OCI-LY3 (cell line): ENCODE data around the gene NLGN1.

ENCODE experiments used
- H2AFZ ChIP-seq: fragments of 200-600, 300-600 bp; shearing (Covaris generic); 2 replicates; pipeline ENCODE4 v1.6.0; 2014; ENCODE audit warnings: antibody characterized with exemption, low read depth, low read length
- H3K27ac ChIP-seq: fragments of 200-600, 300-600 bp; sonication (generic); 2 replicates; pipeline ENCODE4 v1.5.1; 2014; ENCODE audit warnings: mild to moderate bottlenecking, low read length, moderate library complexity, mixed read lengths
- H3K27me3 ChIP-seq: fragments of 200-600, 300-600 bp; sonication (generic); 2 replicates; pipeline ENCODE4 v1.6.1; 2014; ENCODE audit warnings: low read depth, low read length, mixed read lengths
- H3K36me3 ChIP-seq: fragments of 200-600, 300-600 bp; sonication (generic); replicated peaks from 2 replicates; pipeline ENCODE3; 2014; ENCODE audit warnings: low read depth, low read length, mixed read lengths
- H3K4me1 ChIP-seq: fragments of 300-600, 200-600 bp; sonication (generic); 2 replicates; pipeline ENCODE4 v1.6.1; 2014; ENCODE audit warnings: low read length, mixed read lengths
- H3K4me2 ChIP-seq: fragments of 200-600, 300-600 bp; sonication (generic); 2 replicates; pipeline ENCODE4 v1.6.1; 2014; ENCODE audit warnings: low read length, mixed read lengths
- H3K4me3 ChIP-seq: fragments of 300-600, 200-600 bp; sonication (generic); 2 replicates; pipeline ENCODE4 v1.5.1; 2014; ENCODE audit warnings: antibody characterized with exemption, mild to moderate bottlenecking, low read length, moderate library complexity
- H3K79me2 ChIP-seq: fragments of 300-600, 200-600 bp; shearing (Covaris generic); 2 replicates; pipeline ENCODE4 v1.6.1; 2014; ENCODE audit warnings: mild to moderate bottlenecking, low read length, mixed read lengths
- H3K9ac ChIP-seq: fragments of 300-600, 200-600 bp; shearing (Covaris generic); 2 replicates; pipeline ENCODE4 v1.6.0; 2014; ENCODE audit warnings: mild to moderate bottlenecking, low read length, moderate library complexity
- H3K9me3 ChIP-seq: fragments of 200-600, 300-600 bp; shearing (Covaris generic); 2 replicates; pipeline ENCODE4 v1.6.1; 2014; ENCODE audit warnings: low read length, mixed read lengths; ENCODE audit not compliant: insufficient read depth
- H4K20me1 ChIP-seq: fragments of 200-600, 300-600 bp; sonication (generic); 2 replicates; pipeline ENCODE4 v1.6.1; 2016; ENCODE audit warnings: low read length, mixed read lengths; ENCODE audit not compliant: insufficient read depth
- CTCF ChIP-seq: fragments of 200-600, 300-600 bp; sonication (generic); IDR thresholded peaks from 2 replicates; pipeline ENCODE4 v1.5.1; 2014; ENCODE audit warnings: antibody characterized with exemption, low read length, low read depth
- EZH2phosphoT487 ChIP-seq: fragments of 200-600 bp; shearing (Covaris generic); IDR thresholded peaks from 2 replicates; pipeline ENCODE4 v1.6.1; 2018; ENCODE audit warnings: antibody characterized with exemption, mixed run types, low read depth

NLGN1 gene

GRCh38 chr3:174020156-174020555 lies 622.6 kb downstream of the NLGN1 start:
- no peaks in the 10 kb centered on the region for H3K79me2 ChIP-seq
- no peak overlapping the region for H2AFZ ChIP-seq
- H3K36me3 ChIP-seq = no peaks in the 10 kb centered on the region
- no peaks in the 10 kb centered on the region for H4K20me1 ChIP-seq
- no peaks in the 10 kb centered on the region for H3K4me1 ChIP-seq
- H3K27ac ChIP-seq = no peak overlapping the region
- H3K4me3 ChIP-seq = no peak overlapping the region
- H3K4me2 ChIP-seq = no peak overlapping the region
- TF ChIP-seq CTCF (no peak), EZH2phosphoT487 (no peak)
- H3K9ac ChIP-seq = no peak overlapping the region
- no peaks in the 10 kb centered on the region for H3K9me3 ChIP-seq
- H3K27me3 ChIP-seq = no peaks in the 10 kb centered on the region

- Histone ChIP-seq H3K79me2 (no peaks in the 10 kb centered on the region), H2AFZ (no peak overlapping the region), H3K4me1 (no peaks in the 10 kb centered on the region), H3K36me3 (no peaks in the 10 kb centered on the region), H3K27ac (no peak overlapping the region), H3K9me3 (no peaks in the 10 kb centered on the region), H4K20me1 (no peaks in the 10 kb centered on the region), H3K4me3 (no peak overlapping the region), H3K9ac (no peak overlapping the region), H3K4me2 (no peak overlapping the region), H3K27me3 (no peaks in the 10 kb centered on the region)
- TF ChIP-seq EZH2phosphoT487 (no peak), CTCF (no peak)
These were observed 625.9 kb downstream of the NLGN1 start for GRCh38 chr3:174023421-174023820.

GRCh38 chr3:174028673-174029072 lies 631.1 kb downstream of the NLGN1 start:
- H3K4me1 ChIP-seq = no peaks in the 10 kb centered on the region
- H3K4me2 ChIP-seq = no peak overlapping the region
- no peak overlapping the region for H3K4me3 ChIP-seq
- H3K27me3 ChIP-seq = no peaks in the 10 kb centered on the region
- no peak overlapping the region for H2AFZ ChIP-seq
- H3K9ac ChIP-seq = no peak overlapping the region
- no peaks in the 10 kb centered on the region for H4K20me1 ChIP-seq
- no peak for TF ChIP-seq EZH2phosphoT487
- no peak for TF ChIP-seq CTCF
- H3K79me2 ChIP-seq = no peaks in the 10 kb centered on the region
- H3K9me3 ChIP-seq = no peaks in the 10 kb centered on the region; the same call in 1 of the 2 replicates
- H3K36me3 ChIP-seq = no peaks in the 10 kb centered on the region
- no peak overlapping the region for H3K27ac ChIP-seq

GRCh38 chr3:174035328-174035886 lies 637.9 kb downstream of the NLGN1 start:
- no peaks in the 10 kb centered on the region for H3K9me3 ChIP-seq
- no peak overlapping the region for H3K4me3 ChIP-seq
- H3K9ac ChIP-seq = no peak overlapping the region
- no peak overlapping the region for H2AFZ ChIP-seq
- no peak for TF ChIP-seq CTCF
- no peak for TF ChIP-seq EZH2phosphoT487
- no peak overlapping the region for H3K4me2 ChIP-seq
- H3K36me3 ChIP-seq = no peaks in the 10 kb centered on the region
- H3K4me1 ChIP-seq = no peaks in the 10 kb centered on the region
- no peaks in the 10 kb centered on the region for H4K20me1 ChIP-seq
- no peaks in the 10 kb centered on the region for H3K27me3 ChIP-seq
- no peak overlapping the region for H3K27ac ChIP-seq
- H3K79me2 ChIP-seq = no peaks in the 10 kb centered on the region
